PFSK-1 (cell line): ENCODE measurements around the gene PTH1R.

ENCODE experiments used
- POLR2AphosphoS5 ChIP-seq: IDR thresholded peaks from 2 replicates; pipeline ENCODE4 v1.6.1; 2012; ENCODE audit warnings: low read depth, mild to moderate bottlenecking, control low read depth, low read length, moderate library complexity
- REST ChIP-seq, 2 experiments: IDR thresholded peaks; 2 replicates each; pipeline versions ENCODE4 v1.6.1 to v1.8.0; 2011 to 2012; ENCODE audit warnings: low read depth in 2 of 2, low read length in 2 of 2, control low read depth in 1 of 2, inconsistent platforms in 1 of 2, mild to moderate bottlenecking in 1 of 2, moderate library complexity in 1 of 2; ENCODE audit not compliant: insufficient read depth in 1 of 2
- SIN3A ChIP-seq: IDR thresholded peaks from 2 replicates; pipeline ENCODE4 v1.6.1; 2012; ENCODE audit warnings: mild to moderate bottlenecking, low read length, moderate library complexity, borderline replicate concordance; ENCODE audit not compliant: insufficient read depth
- TAF1 ChIP-seq: IDR thresholded peaks from 2 replicates; pipeline ENCODE4 v1.6.1; 2012; ENCODE audit warnings: low read length, control low read depth, borderline replicate concordance; ENCODE audit not compliant: insufficient read depth

GRCh38 chr3:46929324-46929723 lies 51.8 kb downstream of the PTH1R start:
- no peak for TF ChIP-seq POLR2AphosphoS5
- no peak for TF ChIP-seq TAF1
- no peak for TF ChIP-seq REST (IDR thresholded peaks at IDR 0.05; ENCODE audit: insufficient read depth in 1 of 2, low read depth in 2 of 2, low read length in 2 of 2)
- TF ChIP-seq SIN3A: no peak
